Measurements from ENCODE around the gene KCNG2.
"Not testable (repeated sequence)": the region's sequence is repeated elsewhere in the genome, so short reads cannot be mapped to it uniquely, and the experiment has no call there.

KCNG2 gene

GRCh38 chr18:79853303-79853992 is 55.7 kb downstream of the KCNG2 start:
- no peak for DNase-seq (ENCODE audit: low read depth)

GRCh38 chr18:79853993-79854364 is 56.2 kb downstream of the KCNG2 start:
- DNase-seq (ENCODE audit: low read depth) = no peak

- DNase-seq (ENCODE audit: low read depth) = no peak
Observed at GRCh38 chr18:79855147-79855933, 57.6 kb downstream of the KCNG2 start.

- no peak for DNase-seq (ENCODE audit: low read depth)
Observed at GRCh38 chr18:79856119-79857007, 58.6 kb downstream of the KCNG2 start.

GRCh38 chr18:79857082-79857671 is 59.4 kb downstream of the KCNG2 start:
- DNase-seq (ENCODE audit: low read depth) = peak; percentile 12

GRCh38 chr18:79859314-79859713 is 61.6 kb downstream of the KCNG2 start:
- DNase-seq (ENCODE audit: low read depth) = no peak

- DNase-seq (ENCODE audit: low read depth) = no peak
Observed at GRCh38 chr18:79861687-79862086, 63.9 kb downstream of the KCNG2 start.

GRCh38 chr18:79862562-79862961 is 64.8 kb downstream of the KCNG2 start:
- no peak for DNase-seq (ENCODE audit: low read depth)

- DNase-seq (ENCODE audit: low read depth) = no peak
Observed at GRCh38 chr18:79863161-79864005, 65.6 kb downstream of the KCNG2 start.

GRCh38 chr18:79864006-79864725 is 66.4 kb downstream of the KCNG2 start:
- no peak for DNase-seq (ENCODE audit: low read depth)

- DNase-seq (ENCODE audit: low read depth) = not testable (repeated sequence)
Observed at GRCh38 chr18:79864955-79865354, 67.2 kb downstream of the KCNG2 start.

- not testable (repeated sequence) for DNase-seq (ENCODE audit: low read depth)
Observed at GRCh38 chr18:79865951-79866350, 68.2 kb downstream of the KCNG2 start.

- no peak for DNase-seq (ENCODE audit: low read depth)
Observed at GRCh38 chr18:79866889-79867574, 69.3 kb downstream of the KCNG2 start.

GRCh38 chr18:79867666-79868065 is 69.9 kb downstream of the KCNG2 start:
- DNase-seq (ENCODE audit: low read depth) = no peak

GRCh38 chr18:79868168-79868784 is 70.5 kb downstream of the KCNG2 start:
- DNase-seq (ENCODE audit: low read depth) = no peak

GRCh38 chr18:79868811-79869541 is 71.2 kb downstream of the KCNG2 start:
- no peak for DNase-seq (ENCODE audit: low read depth)

GRCh38 chr18:79869591-79870300 is 72.0 kb downstream of the KCNG2 start:
- DNase-seq (ENCODE audit: low read depth) = no peak

Data from GM04504 (cell line).